Activated CD8-positive, alpha-beta memory T cell treated with anti-CD3 and anti-CD28 coated beads, Interleukin-2, amount 50 U/mL, for 1 hour (primary cell): ENCODE data around the gene CEP85.

Source experiments
- DNase-seq: peaks from one replicate; pipeline ENCODE4 v3.0.0-alpha.2; 2020; ENCODE audit errors: extremely low read depth

CEP85 gene, protein sequence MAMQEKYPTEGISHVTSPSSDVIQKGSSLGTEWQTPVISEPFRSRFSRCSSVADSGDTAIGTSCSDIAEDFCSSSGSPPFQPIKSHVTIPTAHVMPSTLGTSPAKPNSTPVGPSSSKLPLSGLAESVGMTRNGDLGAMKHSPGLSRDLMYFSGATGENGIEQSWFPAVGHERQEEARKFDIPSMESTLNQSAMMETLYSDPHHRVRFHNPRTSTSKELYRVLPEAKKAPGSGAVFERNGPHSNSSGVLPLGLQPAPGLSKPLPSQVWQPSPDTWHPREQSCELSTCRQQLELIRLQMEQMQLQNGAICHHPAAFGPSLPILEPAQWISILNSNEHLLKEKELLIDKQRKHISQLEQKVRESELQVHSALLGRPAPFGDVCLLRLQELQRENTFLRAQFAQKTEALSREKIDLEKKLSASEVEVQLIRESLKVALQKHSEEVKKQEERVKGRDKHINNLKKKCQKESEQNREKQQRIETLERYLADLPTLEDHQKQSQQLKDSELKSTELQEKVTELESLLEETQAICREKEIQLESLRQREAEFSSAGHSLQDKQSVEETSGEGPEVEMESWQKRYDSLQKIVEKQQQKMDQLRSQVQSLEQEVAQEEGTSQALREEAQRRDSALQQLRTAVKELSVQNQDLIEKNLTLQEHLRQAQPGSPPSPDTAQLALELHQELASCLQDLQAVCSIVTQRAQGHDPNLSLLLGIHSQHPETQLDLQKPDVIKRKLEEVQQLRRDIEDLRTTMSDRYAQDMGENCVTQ

DNA sequence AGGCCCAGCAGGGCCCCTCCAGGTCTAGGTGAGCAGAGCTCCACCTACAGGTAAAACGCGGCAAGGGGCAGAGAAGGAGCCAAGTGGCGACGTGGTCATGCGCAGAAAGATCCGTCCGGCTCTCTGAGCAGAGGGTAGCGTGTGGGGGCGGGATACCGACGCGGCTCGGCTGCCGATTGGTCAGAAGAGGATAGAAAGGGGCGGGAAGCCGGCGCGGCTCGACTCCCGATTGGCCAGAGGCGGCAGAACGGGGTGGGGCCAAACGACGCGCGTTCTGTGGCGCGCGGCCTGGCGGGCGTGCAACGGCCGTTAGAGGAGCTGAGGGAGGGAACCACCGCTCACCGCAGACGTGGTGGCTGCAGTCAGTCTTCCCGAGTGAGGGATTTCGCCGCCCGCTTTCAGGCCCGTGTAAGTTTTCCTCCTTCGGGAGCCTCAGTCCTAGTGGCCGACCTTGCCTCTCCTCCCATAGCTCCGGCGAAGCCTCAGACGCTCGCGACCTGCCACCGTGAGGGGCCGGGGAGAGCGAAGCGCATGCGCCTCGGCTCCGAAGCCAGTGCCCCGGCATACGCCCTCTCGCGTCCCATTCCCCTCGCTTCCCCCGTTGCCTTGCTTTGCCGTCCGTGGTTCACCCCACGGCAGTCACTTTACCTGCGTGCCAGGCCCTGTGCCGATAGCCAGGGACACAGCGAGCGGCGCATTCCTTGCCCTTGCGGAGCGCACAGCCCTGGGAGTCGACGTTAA is at the start of gene CEP85:
TSS of gene CEP85 (plus strand) at position 298 of the 741 bp plus-strand sequence. CDS start 5,584 bp downstream, outside the sequence.
- DNase-seq, result peak; percentile 97

DNA sequence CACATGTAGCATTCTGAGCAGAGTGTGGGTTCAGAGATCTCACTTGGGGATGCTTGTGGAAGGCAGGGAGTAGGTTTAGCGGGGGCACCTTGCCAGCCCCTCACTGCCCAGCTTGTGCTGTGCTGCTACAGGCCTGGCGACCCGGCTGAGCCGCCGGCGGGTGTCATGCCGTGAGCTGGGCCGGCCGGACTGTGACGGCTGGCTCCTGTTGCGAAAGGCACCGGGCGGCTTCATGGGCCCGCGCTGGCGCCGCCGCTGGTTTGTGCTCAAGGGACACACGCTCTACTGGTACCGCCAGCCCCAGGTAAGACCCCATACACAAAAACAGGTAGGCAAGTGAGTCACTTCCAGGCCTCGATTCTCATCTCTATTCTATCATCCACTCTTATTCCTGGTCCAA is 49.1 kb upstream of the CEP85 start:
- DNase-seq, result no peak

DNA sequence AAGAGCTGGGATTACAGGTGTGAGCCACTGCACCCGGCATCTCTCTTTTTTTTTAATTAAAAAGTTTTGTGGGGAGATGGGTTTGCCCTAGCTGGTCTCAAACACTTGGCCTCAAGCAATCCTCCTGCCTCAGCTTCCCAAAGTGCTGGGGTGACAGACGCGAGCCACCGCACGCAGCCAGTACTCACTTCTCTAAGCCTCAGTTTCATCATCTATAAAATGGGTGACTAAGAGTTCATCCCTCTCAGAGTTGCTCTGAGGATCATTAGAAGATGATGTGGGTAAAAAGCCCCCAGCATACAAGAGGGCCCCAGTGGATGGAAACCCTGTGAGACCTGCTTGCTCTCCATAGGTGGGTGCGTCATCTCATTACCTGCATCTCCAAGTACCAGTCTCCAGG is 46.1 kb upstream of the CEP85 start:
- no peak for DNase-seq

DNA sequence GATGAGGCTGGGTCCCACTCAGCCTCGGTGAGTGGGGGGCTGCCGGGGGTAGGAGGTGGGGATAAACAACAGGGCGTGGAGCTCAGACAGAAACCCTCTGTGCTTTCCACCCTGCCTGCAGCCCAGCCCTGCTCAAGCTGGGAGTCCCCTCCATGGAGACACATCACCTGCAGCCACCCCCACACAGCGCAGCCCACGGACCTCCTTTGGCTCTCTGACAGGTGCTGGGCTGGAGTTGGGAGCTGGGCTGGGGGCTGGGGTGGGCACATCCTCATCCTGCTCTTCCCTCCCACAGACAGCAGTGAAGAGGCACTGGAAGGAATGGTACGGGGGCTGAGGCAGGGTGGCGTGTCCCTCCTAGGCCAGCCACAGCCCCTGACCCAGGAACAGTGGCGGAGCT is 45.5 kb upstream of the CEP85 start:
- no peak for DNase-seq

DNA sequence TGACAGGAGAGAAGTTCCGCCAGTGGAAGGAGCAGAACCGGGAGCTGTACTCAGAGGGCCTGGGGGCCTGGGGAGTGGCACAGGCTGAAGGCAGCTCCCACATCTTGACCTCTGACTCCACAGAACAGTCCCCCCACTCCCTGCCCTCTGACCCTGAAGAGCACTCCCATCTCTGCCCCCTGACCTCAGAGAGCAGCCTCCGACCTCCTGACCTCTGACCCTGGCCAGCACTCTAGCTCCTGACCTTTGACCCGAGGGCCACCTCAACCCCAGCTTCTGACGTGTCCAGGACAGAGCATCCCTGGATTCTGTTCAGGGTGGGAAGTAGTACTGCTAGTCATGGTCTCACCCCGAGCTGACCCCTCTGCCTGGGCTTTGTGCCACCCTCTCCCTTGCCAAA is 44.7 kb upstream of the CEP85 start:
- DNase-seq, result no peak

DNA sequence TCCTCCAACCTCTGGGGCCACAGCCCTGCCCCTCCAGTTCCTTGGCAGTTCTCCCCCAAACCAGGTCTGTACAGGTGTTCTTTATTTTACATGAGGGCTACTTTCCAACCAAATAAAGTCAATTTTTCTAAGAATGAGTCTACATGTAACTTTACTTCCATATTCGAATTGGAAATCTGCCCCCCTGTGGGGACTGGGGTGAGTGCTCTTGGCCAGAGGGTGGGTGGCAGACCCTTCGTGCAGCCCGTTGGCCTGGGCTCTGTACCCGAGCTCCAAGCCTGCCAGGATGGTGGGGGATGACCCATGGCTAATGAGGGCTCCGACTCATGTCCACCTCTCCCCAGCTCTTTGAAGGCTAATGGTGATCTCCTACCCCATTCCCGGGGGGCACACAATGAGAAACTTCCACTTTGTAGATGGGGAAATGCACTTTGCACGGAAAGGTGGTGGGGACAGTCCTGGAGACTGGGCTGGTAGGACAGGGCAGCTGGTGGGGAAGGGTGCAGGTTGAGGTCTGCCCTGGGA is 44.2 kb upstream of the CEP85 start:
- DNase-seq, result no peak

DNA sequence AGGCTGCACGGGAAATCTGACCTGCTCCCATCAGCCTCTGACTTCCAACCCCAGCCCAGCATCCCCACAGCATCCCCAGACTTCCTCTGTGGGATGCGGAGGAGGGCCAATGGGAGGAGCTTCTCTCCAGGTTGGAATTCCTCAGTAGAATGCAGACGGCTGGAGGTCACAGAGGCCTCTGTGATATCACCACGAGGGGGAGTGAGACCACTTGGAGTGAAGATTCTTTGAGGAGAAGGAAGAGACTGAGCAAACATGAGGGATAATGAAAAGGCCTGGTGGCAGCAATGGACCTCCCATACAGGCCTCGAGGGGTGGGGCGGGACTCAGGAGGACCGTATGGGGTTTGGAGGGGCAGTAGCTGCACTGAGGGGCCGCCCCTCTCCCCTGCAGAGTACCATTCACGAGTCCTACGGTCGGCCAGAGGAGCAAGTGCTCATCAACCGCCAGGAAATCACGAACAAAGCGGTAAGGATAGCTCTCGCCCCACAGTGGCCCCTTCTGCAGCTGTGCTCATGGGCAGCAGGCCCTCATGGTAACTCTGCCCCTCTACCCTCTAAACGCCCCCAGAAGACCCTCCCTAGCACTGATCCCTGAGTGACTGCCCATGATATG is 43.5 kb upstream of the CEP85 start, which contains the start of gene CATSPER4:
TSS of gene CATSPER4 (plus strand) at position 230 of the 615 bp plus-strand sequence. CDS start at position 256, 26 bp downstream.
- DNase-seq, result no peak

DNA sequence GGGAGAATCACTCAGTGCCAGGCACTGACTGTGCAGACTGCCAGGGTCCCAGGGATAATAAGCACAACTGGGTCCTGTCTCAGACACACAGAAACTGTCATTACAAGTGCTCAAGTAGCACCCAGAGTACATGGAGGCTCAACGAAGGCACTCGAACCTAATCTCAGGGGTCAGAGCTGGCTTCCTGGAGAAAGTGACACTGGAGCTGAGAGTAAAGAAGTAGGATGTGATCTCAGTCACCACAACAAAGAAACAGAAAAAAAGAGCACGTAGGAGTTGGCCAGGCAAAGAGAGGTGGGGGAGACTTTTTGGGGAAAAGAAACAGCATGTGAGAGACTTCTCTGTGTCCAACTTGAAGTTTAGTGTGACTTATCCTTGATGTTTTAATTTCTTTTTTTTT is 42.3 kb upstream of the CEP85 start:
- no peak for DNase-seq

DNA sequence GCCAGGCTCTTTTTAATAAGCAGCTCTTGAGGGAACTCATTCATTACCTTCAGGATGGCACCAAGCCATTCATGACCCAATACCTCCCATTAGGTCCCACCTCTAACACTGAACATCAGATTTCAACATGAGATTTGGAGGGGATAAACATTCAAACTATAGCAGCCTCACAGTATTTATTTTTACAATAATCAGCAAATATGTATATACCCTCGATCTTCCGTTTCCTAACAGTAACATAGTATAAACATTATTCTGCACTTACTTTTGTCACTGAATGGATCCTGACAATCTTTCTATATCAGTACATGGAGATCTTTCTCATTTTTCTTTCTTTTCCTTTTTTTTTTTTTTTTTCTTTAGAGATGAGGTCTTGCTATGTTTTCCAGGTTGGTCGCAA is 38.2 kb upstream of the CEP85 start:
- DNase-seq, result no peak

DNA sequence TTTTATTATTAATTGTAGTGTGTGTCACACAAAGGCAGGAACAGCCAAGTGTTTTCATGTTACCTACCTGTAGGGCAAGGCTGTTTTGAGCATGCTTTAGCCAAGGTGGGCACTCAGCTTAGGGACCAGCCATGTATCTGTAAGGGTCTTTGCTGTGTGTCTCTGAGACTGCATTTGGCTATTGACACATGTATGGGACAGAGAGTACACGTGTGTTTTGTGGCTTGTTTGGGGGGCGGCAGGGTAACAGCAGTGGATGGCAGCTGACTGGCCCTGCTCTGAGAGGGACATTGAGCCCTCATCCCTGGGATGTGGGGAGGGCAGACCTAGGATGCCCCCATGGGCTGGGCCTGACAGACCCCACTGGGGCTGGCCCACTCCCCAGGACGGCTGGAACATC is 36.7 kb upstream of the CEP85 start:
- DNase-seq, result no peak

DNA sequence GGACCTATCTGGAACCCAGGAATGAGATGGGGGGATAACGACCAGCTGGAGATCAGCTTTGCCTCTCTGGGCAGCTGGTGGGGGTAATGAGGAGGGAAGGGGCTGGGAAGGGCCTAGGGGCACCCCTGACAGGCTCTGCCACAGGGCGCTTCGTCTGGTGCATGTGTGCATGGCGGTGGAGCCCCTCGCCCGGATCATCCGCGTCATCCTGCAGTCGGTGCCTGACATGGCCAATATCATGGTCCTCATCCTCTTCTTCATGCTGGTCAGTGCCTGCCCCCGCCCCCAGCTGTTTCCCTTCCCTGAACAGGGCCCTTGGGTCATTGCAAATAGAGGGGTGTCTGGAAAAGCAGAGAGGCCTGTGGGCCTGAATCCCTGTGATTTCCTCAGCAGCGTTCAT is 36.2 kb upstream of the CEP85 start:
- no peak for DNase-seq

DNA sequence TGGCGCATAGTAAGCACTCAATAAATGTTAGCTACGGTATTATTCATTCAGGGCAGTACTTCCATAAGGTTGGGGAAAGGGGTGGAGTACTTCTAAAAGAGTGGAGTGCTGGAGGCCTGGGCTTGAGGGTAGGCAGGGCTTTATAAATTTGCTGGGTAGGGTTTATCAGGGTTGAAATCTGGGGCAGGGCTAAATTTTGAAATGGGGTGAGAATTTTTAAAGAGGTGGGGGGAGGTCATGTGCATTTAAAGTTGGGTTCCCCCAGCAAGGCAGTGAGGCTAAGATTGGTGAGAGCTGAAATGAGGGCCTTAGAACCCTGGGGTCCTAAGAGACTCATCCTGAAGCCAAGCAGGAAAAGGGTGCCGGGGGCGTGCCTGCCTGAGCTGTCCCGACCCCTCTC is 33.6 kb upstream of the CEP85 start:
- no peak for DNase-seq

DNA sequence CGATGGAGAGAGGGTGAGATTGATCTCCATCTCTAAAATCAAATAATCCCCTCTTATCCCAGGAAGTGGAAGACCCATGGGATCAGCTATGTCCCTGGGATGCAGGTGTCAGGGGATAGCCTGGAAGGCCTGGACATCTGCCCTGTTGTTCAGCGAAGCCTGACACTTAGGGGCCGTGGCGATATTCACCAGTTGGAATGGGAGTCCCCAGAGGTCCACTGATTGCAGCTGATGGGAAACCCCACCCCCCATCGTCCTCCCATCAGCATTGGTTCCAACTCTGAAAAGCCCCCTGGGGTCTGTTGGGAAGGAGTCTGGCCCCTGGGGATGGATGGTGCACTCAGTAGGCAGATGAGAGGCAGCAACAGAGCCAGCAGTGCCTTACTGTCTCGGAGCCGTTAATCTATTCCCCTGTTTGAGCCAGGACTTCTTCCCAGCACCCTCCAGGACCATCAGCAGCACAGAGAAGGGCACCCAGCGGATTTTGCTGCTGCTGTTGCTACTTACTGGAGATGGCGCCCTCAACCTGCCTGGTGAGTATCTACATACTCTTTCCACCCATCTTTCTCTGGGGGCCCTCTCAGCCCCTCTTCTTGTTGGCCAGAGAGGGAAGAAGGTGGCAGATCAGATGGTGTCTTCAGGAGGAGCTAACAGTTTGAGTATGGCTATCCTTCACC is 30.2 kb upstream of the CEP85 start:
- DNase-seq, result no peak

DNA sequence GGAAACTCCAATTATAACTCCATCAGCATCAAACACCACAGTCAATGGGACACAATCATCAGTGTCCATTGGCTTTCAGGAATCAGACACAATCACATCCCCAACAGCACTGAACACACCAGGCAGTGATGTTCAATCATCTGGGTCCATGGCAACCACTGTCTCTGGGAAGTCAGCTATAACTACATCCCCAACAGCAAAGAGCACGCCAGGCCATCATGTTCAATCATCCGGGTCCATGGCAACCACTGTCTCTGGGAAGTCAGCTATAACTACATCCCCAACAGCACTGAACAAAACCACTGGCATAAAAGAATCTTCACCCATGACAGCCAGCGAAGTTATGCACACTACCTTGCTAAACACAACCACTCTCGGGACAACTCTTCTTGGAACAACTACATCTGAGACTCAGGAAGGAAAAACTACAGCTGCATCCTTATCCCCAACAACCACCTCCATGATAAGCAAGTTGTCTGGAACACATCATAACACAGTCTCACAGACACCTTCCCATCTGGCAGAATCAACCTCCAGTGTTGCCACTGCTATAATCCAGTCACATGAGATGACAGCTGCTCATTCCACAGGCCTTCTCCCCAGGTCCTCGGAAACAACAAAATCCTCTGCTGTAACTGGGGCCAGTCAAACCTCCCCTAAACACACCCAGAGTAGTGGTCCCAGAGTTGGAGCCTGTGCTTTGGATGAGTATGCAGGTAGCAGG is 23.7 kb upstream of the CEP85 start:
- no peak for DNase-seq

DNA sequence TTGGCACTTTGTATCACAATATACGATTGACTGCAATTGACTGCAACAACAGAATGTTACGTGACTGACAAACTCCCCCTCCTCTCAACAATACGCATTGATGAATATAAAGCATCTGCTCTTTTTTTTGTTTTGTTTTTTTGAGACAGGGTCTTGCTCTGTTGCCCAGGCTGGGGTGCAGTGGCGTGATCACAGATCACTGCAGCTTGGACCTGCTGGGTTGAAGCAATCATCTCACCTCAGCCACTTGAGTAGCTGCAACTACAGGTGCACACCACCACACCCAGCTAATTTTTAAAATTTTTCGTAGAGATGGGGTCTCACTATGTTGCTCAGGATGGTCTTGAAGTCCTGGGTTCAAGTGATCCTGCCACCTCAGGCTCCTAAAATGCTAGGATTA is 21.3 kb upstream of the CEP85 start:
- no peak for DNase-seq

DNA sequence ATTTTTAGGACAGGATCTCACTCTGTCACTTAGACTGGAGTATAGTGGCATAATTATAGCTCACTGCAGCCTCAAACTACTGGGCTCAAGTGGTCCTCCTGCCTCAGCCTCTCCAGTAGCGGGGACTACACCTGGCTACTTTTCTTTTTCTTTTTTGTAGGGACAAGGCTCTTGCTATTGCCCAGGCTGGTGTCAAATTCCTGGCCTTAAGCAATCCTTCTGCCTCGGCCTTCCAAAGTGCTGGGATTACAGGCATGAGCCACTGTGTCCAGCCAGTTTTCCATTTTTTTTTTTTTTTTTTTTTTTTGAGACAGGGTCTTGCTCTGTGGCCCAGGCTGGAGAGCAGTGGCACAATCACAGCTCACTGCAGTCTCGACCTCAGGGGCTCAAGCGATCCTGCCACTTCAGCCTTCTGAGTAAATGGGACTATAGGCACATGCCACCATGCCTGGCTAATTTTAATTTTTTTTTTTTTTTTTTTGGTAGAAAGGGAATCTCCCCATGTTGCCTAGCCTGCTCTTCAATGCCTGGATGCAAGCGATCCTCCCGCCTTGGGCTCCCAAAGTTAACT is 20.6 kb upstream of the CEP85 start:
- no peak for DNase-seq

DNA sequence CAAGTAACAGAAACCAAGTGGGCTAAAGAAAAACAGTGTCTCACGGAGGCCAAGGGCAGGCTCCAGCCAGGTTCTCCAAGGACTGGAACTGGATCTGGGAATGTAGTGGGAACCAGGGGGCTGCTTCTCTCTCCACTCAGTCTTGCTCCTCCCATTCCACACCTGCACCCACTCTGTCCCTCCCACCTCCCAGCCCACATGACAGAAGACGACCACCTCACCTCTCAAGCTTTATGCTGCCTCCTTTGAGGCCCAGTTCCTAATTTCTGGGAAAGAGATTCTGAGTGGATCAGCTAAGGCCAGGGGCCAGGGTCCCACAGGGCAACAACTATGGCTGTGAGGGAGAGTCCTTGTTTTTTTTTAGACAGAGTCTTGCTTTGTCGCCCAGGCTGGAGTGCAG is 18.8 kb upstream of the CEP85 start:
- DNase-seq, result no peak

DNA sequence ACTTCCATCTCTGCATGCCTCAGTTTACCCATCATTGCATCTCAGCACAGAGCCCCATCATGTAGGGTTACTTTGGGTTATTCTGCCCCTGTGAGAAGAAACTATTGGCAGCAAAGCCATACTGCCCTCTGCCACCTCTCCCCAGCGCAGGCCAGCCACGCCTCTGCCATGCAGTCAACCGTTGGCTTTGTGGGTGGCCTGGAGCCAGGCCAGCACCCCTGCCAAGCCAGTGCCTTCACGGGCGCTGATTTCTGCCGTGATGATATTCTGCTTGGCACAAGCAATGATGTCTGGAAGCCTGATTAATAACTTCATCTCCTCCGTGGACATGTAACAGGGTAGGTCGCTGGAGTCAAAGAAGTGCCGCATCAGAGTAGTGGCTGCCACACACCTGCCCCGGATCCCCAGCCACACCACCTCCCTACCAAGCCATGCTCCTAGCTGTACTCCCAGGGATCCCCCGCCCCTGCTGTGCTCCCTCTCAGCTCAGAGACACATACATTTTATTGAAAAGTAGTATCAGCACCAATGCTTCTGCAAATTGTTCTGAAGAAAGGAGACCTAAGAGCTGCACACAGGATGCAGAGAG is 15.0 kb upstream of the CEP85 start:
- DNase-seq, result no peak

DNA sequence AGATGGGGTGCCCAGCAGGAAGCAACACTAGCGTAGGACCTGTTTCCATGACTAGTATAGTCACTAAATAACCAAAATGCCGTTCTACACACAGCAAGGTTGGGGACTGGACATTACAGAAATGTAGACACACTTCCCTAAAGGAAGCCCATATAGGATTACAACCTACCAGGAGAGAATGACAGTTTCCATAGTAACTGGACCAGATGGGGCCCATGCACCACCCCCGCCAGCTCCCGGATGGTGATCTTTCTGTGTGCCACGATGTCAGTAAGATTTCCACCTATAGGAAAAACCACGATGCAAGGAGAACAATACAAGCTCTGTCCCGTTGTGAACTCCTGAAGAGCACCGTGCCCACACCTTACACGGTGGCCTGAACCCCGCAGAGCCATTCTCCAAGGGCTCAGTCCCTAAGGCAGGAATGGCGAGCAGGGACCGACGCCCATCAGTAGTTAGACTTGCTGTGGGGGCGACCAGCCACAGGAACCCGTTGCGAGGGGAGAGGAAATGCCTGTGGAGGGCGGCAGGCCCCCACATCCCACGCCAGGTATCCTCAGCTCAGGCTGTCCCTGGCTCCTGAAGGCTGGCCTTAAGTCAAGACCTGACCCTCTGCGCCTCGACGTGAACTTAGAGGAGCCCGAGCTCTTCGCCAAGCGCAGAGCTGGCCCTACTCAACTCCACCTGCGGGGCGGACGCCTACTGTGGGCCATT is 13.6 kb upstream of the CEP85 start:
- DNase-seq, result no peak
